CD4-positive, alpha-beta memory T cell (primary cell): ENCODE measurements around the gene CHCHD6. TPM values are rescaled to one million over a fixed set of nuclear protein-coding genes. Genes with fewer than 3 reads are reported as not detected.
A peak's percentile ranks its signal among the peaks of the same experiment; 100 is the strongest.

ENCODE experiments used
- CTCF ChIA-PET: fragments of 350-600 bp; sonication (Branson Sonifier 250); formaldehyde crosslinking; loops from one replicate; lab custom pipeline; 2021; ENCODE audit warnings: inconsistent platforms; ENCODE audit not compliant: partially characterized antibody; lab: Charles Lee
- POLR2A ChIA-PET: fragments of 350-600 bp; sonication (Branson Sonifier 250); formaldehyde crosslinking; loops from one replicate; lab custom pipeline; 2021; ENCODE audit not compliant: partially characterized antibody; lab: Charles Lee
- DNase-seq, 5 donors: peaks; one replicate each; pipeline versions ENCODE4 v3.0.0 to v3.0.0-alpha.2; 2020 to 2022; ENCODE audit warnings: mixed read lengths in 1 of 5
- H3K27ac ChIP-seq: one replicate; pipeline ENCODE4 v1.7.0; 2013; ENCODE audit warnings: low read depth, low read length
- H3K27me3 ChIP-seq: 2 replicates; pipeline ENCODE4 v1.7.0; 2013; ENCODE audit warnings: mild to moderate bottlenecking, low read length, moderate library complexity; ENCODE audit not compliant: insufficient read depth
- H3K36me3 ChIP-seq: 2 replicates; pipeline ENCODE4 v1.7.0; 2013; ENCODE audit warnings: mild to moderate bottlenecking, low read length, moderate library complexity; ENCODE audit not compliant: insufficient read depth
- H3K4me1 ChIP-seq: 2 replicates; pipeline ENCODE4 v1.7.0; 2013; ENCODE audit warnings: mild to moderate bottlenecking, low read length, moderate library complexity; ENCODE audit not compliant: insufficient read depth
- H3K4me3 ChIP-seq, 2 donors: one replicate each; pipeline ENCODE4 v1.7.0; 2013; ENCODE audit warnings: low read length in 2 of 2, mild to moderate bottlenecking in 1 of 2
- H3K9me3 ChIP-seq, 2 donors: one replicate each; pipeline ENCODE4 v1.7.0; 2013; ENCODE audit warnings: low read length in 2 of 2, control low read depth in 1 of 2; ENCODE audit not compliant: control insufficient read depth in 1 of 2
- H3K27ac Mint-ChIP-seq, 7 donors: one replicate each; pipeline ENCODE4 v1.8.0; 2020 to 2021; ENCODE audit warnings: mixed read lengths in 7 of 7, mild to moderate bottlenecking in 6 of 7, inconsistent platforms in 3 of 7, moderate library complexity in 3 of 7
- H3K27me3 Mint-ChIP-seq, 2 donors: one replicate each; pipeline ENCODE4 v1.8.0; 2020 to 2021; ENCODE audit warnings: mixed read lengths in 2 of 2
- H3K36me3 Mint-ChIP-seq, 2 donors: one replicate each; pipeline ENCODE4 v1.8.0; 2020 to 2021; ENCODE audit warnings: mixed read lengths in 2 of 2, inconsistent platforms in 1 of 2, mild to moderate bottlenecking in 1 of 2
- H3K4me1 Mint-ChIP-seq, 4 donors: one replicate each; pipeline ENCODE4 v1.8.0; 2020 to 2021; ENCODE audit warnings: mixed read lengths in 4 of 4, mild to moderate bottlenecking in 1 of 4
- H3K4me3 Mint-ChIP-seq, 8 donors: one replicate each; pipeline ENCODE4 v1.8.0; 2020 to 2021; ENCODE audit warnings: mixed read lengths in 8 of 8, mild to moderate bottlenecking in 7 of 8, moderate library complexity in 6 of 8, inconsistent platforms in 3 of 8
- H3K9me3 Mint-ChIP-seq, 8 donors: one replicate each; pipeline ENCODE4 v1.8.0; 2020 to 2021; ENCODE audit warnings: mixed read lengths in 8 of 8, mild to moderate bottlenecking in 5 of 8, inconsistent platforms in 3 of 8, moderate library complexity in 1 of 8
- intact Hi-C: fragments of 100-400 bp; cut with micrococcal nuclease; formaldehyde crosslinking; loops from one replicate; pipeline ENCODE4 v1.15.1; 2023
- polyA plus RNA-seq, 2 donors: library from polyadenylated mRNA; unstranded; fragments of 300-500 nt; fragmentation: Illumina TruSeq; gene quantifications; one replicate each; pipeline ENCODE4 v1.2.3, GENCODE V29; 2021
- total RNA-seq, 2 experiments: library from RNA; stranded (reverse); gene quantifications; one replicate each; pipeline ENCODE4 v1.2.3, GENCODE V29; 2021

CHCHD6 gene
- total and polyA plus RNA-seq, 4 experiments from 2014 or later, result 7.3 to 12.3 (median 10.2) TPM

DNA sequence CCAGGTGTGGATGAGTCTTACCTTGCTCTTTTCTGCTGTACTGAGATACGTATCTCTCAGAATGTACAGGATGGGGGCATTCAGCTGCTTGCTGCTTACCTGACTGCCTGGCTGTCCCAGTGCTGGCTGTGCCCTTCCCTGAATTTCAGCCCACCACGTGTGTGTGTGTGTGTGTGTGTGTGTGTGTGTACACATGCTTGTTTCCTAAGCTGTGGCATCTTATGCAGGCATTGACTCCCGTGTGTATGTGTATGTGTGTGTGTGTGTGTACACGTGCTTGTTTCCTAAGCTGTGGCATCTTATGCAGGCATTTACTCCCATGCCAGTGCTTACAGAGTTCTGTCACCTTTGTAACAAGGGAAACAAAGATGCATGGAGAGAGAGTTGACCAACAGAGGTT lies 218.4 kb downstream of the CHCHD6 start:
- H3K27ac ChIP-seq, result no peak overlapping the region
- Mint-ChIP-seq H3K4me3 (no peak overlapping the region), H3K4me1 (peaks cover 0 to 7% (median under 1%) of the 10 kb centered on the region in 4 donors), H3K9me3 (peaks cover 0 to 10% (median 3%) of the 10 kb centered on the region in 8 donors), H3K27ac (no peak overlapping the region), H3K27me3 (no peaks in the 10 kb centered on the region), H3K36me3 (peaks cover 4 to 28% of the 10 kb centered on the region in 2 donors)
- ChIA-PET POLR2A (no interaction called here), CTCF (no interaction called here)
- intact Hi-C loops, result no loop called here
- no peaks in the 10 kb centered on the region for H3K9me3 ChIP-seq
- H3K4me1 ChIP-seq, result no peaks in the 10 kb centered on the region
- H3K4me3 ChIP-seq, result no peak overlapping the region
- no peaks in the 10 kb centered on the region for H3K36me3 ChIP-seq
- H3K27me3 ChIP-seq, result no peaks in the 10 kb centered on the region
- no peak for DNase-seq

DNA sequence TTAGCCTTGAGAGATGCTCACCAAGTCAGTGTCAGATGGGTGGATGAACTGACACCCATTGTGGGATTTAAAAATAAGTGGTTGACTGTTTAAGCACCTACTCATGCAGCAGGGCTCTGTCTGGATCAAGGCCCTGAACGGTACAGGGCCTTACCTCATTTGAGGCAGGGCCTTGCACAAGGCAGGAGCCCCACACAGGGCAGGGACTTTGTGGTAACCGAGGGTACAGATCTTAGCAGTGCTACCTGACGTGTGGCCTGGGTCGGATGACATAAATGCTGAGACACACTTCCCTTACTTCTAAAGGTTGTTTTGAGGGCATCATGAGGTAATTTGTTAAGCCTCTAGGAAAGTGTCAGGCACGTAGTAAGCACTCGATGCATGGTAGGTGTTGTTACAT lies 219.4 kb downstream of the CHCHD6 start:
- CTCF ChIA-PET, result no interaction called here
- Mint-ChIP-seq H3K36me3 (peaks cover 4 to 24% of the 10 kb centered on the region in 2 donors), H3K9me3 (peaks cover 0 to 10% (median 3%) of the 10 kb centered on the region in 8 donors), H3K27me3 (no peaks in the 10 kb centered on the region), H3K4me3 (no peak overlapping the region), H3K27ac (no peak overlapping the region), H3K4me1 (peaks cover 0 to 7% (median under 1%) of the 10 kb centered on the region in 4 donors)
- H3K9me3 ChIP-seq, result no peaks in the 10 kb centered on the region
- H3K27me3 ChIP-seq, result no peaks in the 10 kb centered on the region
- no peaks in the 10 kb centered on the region for H3K36me3 ChIP-seq
- no peaks in the 10 kb centered on the region for H3K4me1 ChIP-seq
- H3K4me3 ChIP-seq, result no peak overlapping the region
- no peak for DNase-seq
- intact Hi-C loops, result no loop called here
- no peak overlapping the region for H3K27ac ChIP-seq
- POLR2A ChIA-PET, result no interaction called here

DNA sequence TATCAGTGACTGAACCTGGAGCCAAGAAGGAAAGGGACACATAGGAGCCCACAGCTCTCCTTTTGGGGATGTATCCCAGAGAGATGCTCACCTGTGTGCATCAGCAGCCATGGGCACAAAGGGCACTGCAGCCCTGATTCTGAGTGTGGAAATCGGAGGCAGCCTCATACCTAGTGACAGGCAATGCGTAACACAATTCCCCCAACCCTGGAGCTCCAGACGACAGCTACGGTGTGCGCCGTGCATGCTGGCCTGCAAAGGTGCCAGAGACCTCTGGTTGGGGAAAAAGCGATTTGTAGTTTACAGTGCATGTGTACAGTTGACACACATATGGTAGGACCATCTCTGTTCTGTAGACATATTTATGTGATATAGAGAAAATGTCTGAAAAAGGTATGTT lies 219.9 kb downstream of the CHCHD6 start:
- no peaks in the 10 kb centered on the region for H3K9me3 ChIP-seq
- Mint-ChIP-seq H3K36me3 (peaks cover 4 to 24% of the 10 kb centered on the region in 2 donors), H3K27me3 (no peaks in the 10 kb centered on the region)

DNA sequence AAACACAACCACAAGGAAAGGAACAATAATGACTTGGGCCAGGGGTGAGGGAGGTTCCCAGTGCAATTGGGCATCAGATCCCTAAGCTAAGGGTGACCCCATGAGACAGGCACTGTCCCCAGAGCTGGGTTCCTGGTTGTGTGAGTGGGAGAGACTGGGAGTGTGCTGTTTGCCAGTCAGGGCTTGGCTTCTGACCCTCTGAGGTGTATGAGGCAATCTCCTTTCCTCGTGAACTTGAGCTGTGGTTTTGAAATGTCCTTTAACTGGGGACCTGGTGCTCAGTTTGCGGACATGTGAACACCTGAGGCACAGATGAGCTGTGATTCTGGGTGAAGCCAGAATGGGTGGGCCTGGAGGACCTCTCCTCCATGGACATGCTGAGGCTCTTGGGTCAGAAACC lies 220.4 kb downstream of the CHCHD6 start:
- no peaks in the 10 kb centered on the region for H3K27me3 ChIP-seq
- H3K27ac Mint-ChIP-seq, result no peak overlapping the region
- H3K27me3 Mint-ChIP-seq, result no peaks in the 10 kb centered on the region
- H3K9me3 Mint-ChIP-seq, result peaks cover 0 to 10% (median 3%) of the 10 kb centered on the region in 8 donors
- POLR2A ChIA-PET, result no interaction called here
- no peak overlapping the region for H3K27ac ChIP-seq
- no peaks in the 10 kb centered on the region for H3K9me3 ChIP-seq
- no peaks in the 10 kb centered on the region for H3K4me1 ChIP-seq
- CTCF ChIA-PET, result no interaction called here
- no peak overlapping the region for H3K4me3 ChIP-seq
- H3K4me3 Mint-ChIP-seq, result no peak overlapping the region
- no peaks in the 10 kb centered on the region for H3K36me3 ChIP-seq
- H3K4me1 Mint-ChIP-seq, result peaks cover 0 to 7% (median under 1%) of the 10 kb centered on the region in 4 donors
- peaks cover 4 to 24% of the 10 kb centered on the region in 2 donors for H3K36me3 Mint-ChIP-seq
- intact Hi-C loops, result no loop called here
- no peak for DNase-seq

More for the DNA sequence above, 219.9 kb downstream of the CHCHD6 start:
- ChIA-PET CTCF (no interaction called here), POLR2A (no interaction called here)
- Histone ChIP-seq H3K27ac (no peak overlapping the region), H3K4me3 (no peak overlapping the region), H3K36me3 (no peaks in the 10 kb centered on the region), H3K4me1 (no peaks in the 10 kb centered on the region), H3K27me3 (no peaks in the 10 kb centered on the region)
- Mint-ChIP-seq H3K27ac (no peak overlapping the region), H3K9me3 (peaks cover 0 to 10% (median 3%) of the 10 kb centered on the region in 8 donors), H3K4me3 (no peak overlapping the region), H3K4me1 (peaks cover 0 to 7% (median under 1%) of the 10 kb centered on the region in 4 donors)
- intact Hi-C loops, result no loop called here
- DNase-seq, result no peak

DNA sequence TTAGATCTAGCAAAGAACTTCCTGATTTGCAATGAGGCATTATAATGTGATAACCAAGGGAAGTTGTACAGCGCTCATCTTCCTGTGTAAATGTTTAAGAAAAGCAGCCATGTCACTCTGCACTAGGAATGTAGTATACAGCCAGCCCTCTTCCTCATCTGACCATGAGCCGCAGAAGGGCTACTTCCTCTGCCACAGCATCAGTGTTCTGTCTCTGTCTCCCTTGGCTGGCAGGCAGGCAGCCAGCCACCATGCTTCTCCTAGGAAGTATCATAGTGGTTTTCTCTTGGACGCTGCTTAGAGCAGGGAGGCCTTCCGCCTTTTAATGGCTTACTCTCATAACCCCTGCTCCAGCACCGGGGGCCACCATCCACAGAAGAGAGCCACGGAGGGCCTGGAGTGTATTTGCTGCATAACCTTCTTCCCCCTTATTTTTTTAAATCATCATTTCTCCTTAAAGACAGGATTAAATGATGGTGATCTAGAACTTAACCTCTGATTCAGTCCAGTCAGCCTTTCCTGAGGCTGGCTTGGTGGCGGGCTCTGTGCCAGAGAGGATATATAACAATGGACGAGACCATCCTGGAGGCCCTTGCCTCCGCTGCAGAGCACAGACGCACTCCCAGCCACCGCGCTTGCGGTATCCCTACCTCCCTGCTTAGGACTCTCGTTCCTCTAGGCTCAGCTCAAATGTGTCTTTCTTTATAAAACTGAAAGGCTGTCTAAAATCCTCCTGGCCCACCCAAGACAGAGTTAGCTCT lies 221.6 kb downstream of the CHCHD6 start:
- H3K27me3 ChIP-seq, result no peaks in the 10 kb centered on the region
- H3K36me3 ChIP-seq, result no peaks in the 10 kb centered on the region
- CTCF ChIA-PET, result no interaction called here
- H3K9me3 ChIP-seq, result no peaks in the 10 kb centered on the region
- H3K36me3 Mint-ChIP-seq, result peaks cover 1 to 14% of the 10 kb centered on the region in 2 donors
- H3K4me3 Mint-ChIP-seq, result no peak overlapping the region
- H3K27me3 Mint-ChIP-seq, result no peaks in the 10 kb centered on the region
- H3K4me1 ChIP-seq, result no peaks in the 10 kb centered on the region
- peaks cover 0 to 7% (median 1%) of the 10 kb centered on the region in 4 donors for H3K4me1 Mint-ChIP-seq
- no peak overlapping the region for H3K27ac ChIP-seq
- POLR2A ChIA-PET, result no interaction called here
- peaks cover 0 to 1% (median 0%) of the 10 kb centered on the region in 8 donors for H3K9me3 Mint-ChIP-seq
- intact Hi-C loops, result no loop called here
- DNase-seq, result no peak
- H3K4me3 ChIP-seq, result no peak overlapping the region
- no peak overlapping the region for H3K27ac Mint-ChIP-seq

DNA sequence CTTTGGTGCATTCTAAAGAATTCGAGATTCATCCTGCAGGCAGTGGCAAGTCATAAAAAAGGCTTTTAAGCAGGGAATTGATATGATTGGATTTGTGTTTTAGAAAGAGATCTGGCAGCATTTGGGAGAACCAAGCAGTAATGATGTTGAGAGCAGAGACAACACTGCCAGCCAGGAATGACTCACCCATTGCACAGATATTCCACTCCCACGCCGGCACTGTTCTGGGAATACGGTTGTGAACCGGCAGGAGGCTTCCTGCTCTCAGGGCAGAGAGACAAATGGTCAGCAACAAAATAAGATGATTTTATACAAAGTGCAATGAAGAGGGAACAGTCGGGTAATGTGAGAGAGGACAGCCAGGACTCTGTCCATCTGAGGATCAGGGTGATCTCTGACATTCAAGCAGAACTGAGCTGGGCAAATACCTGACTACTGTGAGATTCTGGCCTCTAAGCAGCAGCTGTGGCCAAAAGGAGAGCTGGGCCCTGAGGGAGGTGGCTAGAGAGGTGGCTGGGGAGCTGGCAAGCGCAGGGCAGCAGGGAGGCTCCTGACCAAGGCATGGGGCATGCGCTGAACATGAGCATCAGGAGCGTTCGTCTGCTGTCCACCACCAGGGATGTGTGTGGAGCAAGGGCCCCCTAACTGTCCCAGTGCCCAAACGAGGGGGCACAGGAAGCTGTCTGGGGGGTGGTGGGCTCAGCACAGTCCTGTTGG lies 222.8 kb downstream of the CHCHD6 start:
- H3K9me3 ChIP-seq, result no peaks in the 10 kb centered on the region
- DNase-seq, result no peak
- Mint-ChIP-seq H3K4me3 (no peak overlapping the region), H3K27ac (peak overlapping the region in 1 of 7 donors; percentile 33), H3K4me1 (peaks cover 0 to 7% (median 1%) of the 10 kb centered on the region in 4 donors), H3K36me3 (peaks cover 0 to 10% of the 10 kb centered on the region in 2 donors), H3K9me3 (no peaks in the 10 kb centered on the region), H3K27me3 (no peaks in the 10 kb centered on the region)
- intact Hi-C loops, result no loop called here
- H3K27me3 ChIP-seq, result no peaks in the 10 kb centered on the region
- no peak overlapping the region for H3K27ac ChIP-seq
- no peak overlapping the region for H3K4me3 ChIP-seq
- H3K36me3 ChIP-seq, result no peaks in the 10 kb centered on the region
- H3K4me1 ChIP-seq, result no peaks in the 10 kb centered on the region
- CTCF ChIA-PET, result no interaction called here
- POLR2A ChIA-PET, result no interaction called here

DNA sequence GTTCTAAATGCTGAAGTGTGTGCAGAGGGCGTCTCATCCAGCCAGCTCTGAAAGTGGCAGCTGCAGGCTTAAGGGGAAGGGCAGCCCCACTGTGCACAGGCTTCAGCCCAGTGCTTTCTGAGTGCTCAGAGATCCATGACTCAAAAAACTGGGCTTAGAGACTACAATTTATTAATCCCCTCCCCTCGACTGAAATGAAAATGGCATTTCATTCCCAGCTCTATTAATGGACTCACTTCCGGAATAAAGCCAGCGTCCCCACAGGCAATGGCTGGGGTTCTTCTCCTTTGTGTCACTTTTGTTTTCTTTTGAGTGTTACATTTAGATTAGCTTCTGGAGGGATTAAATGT lies 223.3 kb downstream of the CHCHD6 start:
- Mint-ChIP-seq H3K27me3 (no peaks in the 10 kb centered on the region), H3K27ac (no peak overlapping the region), H3K36me3 (peaks cover 0 to 10% of the 10 kb centered on the region in 2 donors), H3K4me1 (peaks cover 0 to 7% (median 1%) of the 10 kb centered on the region in 4 donors), H3K9me3 (no peaks in the 10 kb centered on the region), H3K4me3 (no peak overlapping the region)
- no peak for DNase-seq
- POLR2A ChIA-PET, result no interaction called here
- Histone ChIP-seq H3K27me3 (no peaks in the 10 kb centered on the region), H3K36me3 (no peaks in the 10 kb centered on the region), H3K27ac (no peak overlapping the region), H3K4me1 (no peaks in the 10 kb centered on the region), H3K9me3 (no peaks in the 10 kb centered on the region), H3K4me3 (no peak overlapping the region)
- intact Hi-C loops, result no loop called here
- CTCF ChIA-PET, result interaction anchor here (1.4 kb wide), 1 partner anchor 11 kb away, joined by 4 read pairs; no protein-coding TSS in a partner anchor
